ENCODE measurements around the gene CD300LG. TPM values are rescaled to one million over a fixed set of nuclear protein-coding genes. Genes with fewer than 3 reads are reported as not detected.

CD300LG gene
- total RNA-seq, 2 experiments from 2014 or later: not detected

- Histone ChIP-seq H4K20me1 (ENCODE audit: insufficient read depth, low read length) (no peaks in the 10 kb centered on the region), H3K9me3 (ENCODE audit: low read length) (no peaks in the 10 kb centered on the region), H3K79me2 (ENCODE audit: insufficient read depth, low read depth, low read length) (no peaks in the 10 kb centered on the region), H3K4me1 (ENCODE audit: insufficient read depth, low read length, poor library complexity, severe bottlenecking) (no peaks in the 10 kb centered on the region), H3K4me3 (ENCODE audit: low read depth, low read length, poor library complexity, severe bottlenecking) (no peak overlapping the region), H3K4me2 (ENCODE audit: low read length) (no peak overlapping the region), H3K36me3 (ENCODE audit: insufficient read depth, low read length) (no peaks in the 10 kb centered on the region), H2AFZ (ENCODE audit: low read length) (no peak overlapping the region), H3K9me2 (ENCODE audit: insufficient read depth, low read length) (no peaks in the 10 kb centered on the region), H3K27ac (ENCODE audit: low read depth, low read length, poor library complexity, severe bottlenecking) (no peak overlapping the region)
- BruUV-seq (replicated peaks): no TSS peak
- intact Hi-C loops (cut with micrococcal nuclease; ENCODE audit: unreplicated experiment): no loop called here
- POLR2A ChIA-PET: no interaction called here
- no peak for DNase-seq (ENCODE audit: low spot score)
- CTCF ChIA-PET (ENCODE audit: unreplicated experiment): no interaction called here
- TF ChIP-seq CTCF (conservative IDR thresholded peaks at IDR 0.05; ENCODE audit: low read length) (no peak), EZH2phosphoT487 (IDR thresholded peaks at IDR 0.05; ENCODE audit: borderline replicate concordance, low read depth, low read length) (no peak)
Observed at GRCh38 chr17:43874293-43874692, 27.3 kb downstream of the CD300LG start.

- no TSS peak for BruUV-seq (replicated peaks)
- ChIA-PET CTCF (ENCODE audit: unreplicated experiment) (no interaction called here), POLR2A (no interaction called here)
- Histone ChIP-seq H3K9me2 (ENCODE audit: insufficient read depth, low read length) (no peaks in the 10 kb centered on the region), H3K4me3 (ENCODE audit: low read depth, low read length, poor library complexity, severe bottlenecking) (no peak overlapping the region), H3K4me1 (ENCODE audit: insufficient read depth, low read length, poor library complexity, severe bottlenecking) (no peaks in the 10 kb centered on the region), H3K4me2 (ENCODE audit: low read length) (no peak overlapping the region), H2AFZ (ENCODE audit: low read length) (no peak overlapping the region), H4K20me1 (ENCODE audit: insufficient read depth, low read length) (no peaks in the 10 kb centered on the region), H3K9me3 (ENCODE audit: low read length) (no peaks in the 10 kb centered on the region), H3K27ac (ENCODE audit: low read depth, low read length, poor library complexity, severe bottlenecking) (no peak overlapping the region), H3K36me3 (ENCODE audit: insufficient read depth, low read length) (no peaks in the 10 kb centered on the region), H3K79me2 (ENCODE audit: insufficient read depth, low read depth, low read length) (no peaks in the 10 kb centered on the region)
- DNase-seq (ENCODE audit: low spot score): no peak
- TF ChIP-seq EZH2phosphoT487 (IDR thresholded peaks at IDR 0.05; ENCODE audit: borderline replicate concordance, low read depth, low read length): no peak
- no peak for TF ChIP-seq CTCF (conservative IDR thresholded peaks at IDR 0.05; ENCODE audit: low read length)
- intact Hi-C loops (cut with micrococcal nuclease; ENCODE audit: unreplicated experiment): no loop called here
Observed at GRCh38 chr17:43875476-43876147, 28.6 kb downstream of the CD300LG start.

- Histone ChIP-seq H3K36me3 (ENCODE audit: insufficient read depth, low read length) (no peaks in the 10 kb centered on the region), H2AFZ (ENCODE audit: low read length) (no peak overlapping the region), H3K79me2 (ENCODE audit: insufficient read depth, low read depth, low read length) (no peaks in the 10 kb centered on the region), H3K4me1 (ENCODE audit: insufficient read depth, low read length, poor library complexity, severe bottlenecking) (no peaks in the 10 kb centered on the region), H3K27ac (ENCODE audit: low read depth, low read length, poor library complexity, severe bottlenecking) (no peak overlapping the region), H3K9me3 (ENCODE audit: low read length) (no peaks in the 10 kb centered on the region), H3K4me3 (ENCODE audit: low read depth, low read length, poor library complexity, severe bottlenecking) (no peak overlapping the region), H4K20me1 (ENCODE audit: insufficient read depth, low read length) (no peaks in the 10 kb centered on the region), H3K4me2 (ENCODE audit: low read length) (no peak overlapping the region), H3K9me2 (ENCODE audit: insufficient read depth, low read length) (no peaks in the 10 kb centered on the region)
- TF ChIP-seq CTCF (conservative IDR thresholded peaks at IDR 0.05; ENCODE audit: low read length): no peak
- TF ChIP-seq EZH2phosphoT487 (IDR thresholded peaks at IDR 0.05; ENCODE audit: borderline replicate concordance, low read depth, low read length): no peak
- BruUV-seq (replicated peaks): no TSS peak
- ChIA-PET CTCF (ENCODE audit: unreplicated experiment) (interaction anchor here (0.6 kb wide), 1 partner anchor 47 kb away, joined by 3 read pairs; no protein-coding TSS in a partner anchor), POLR2A (interaction anchor here (0.6 kb wide), 1 partner anchor 156 kb away, joined by 4 read pairs; no protein-coding TSS in a partner anchor)
- intact Hi-C loops (cut with micrococcal nuclease; ENCODE audit: unreplicated experiment): no loop called here
- no peak for DNase-seq (ENCODE audit: low spot score)
Observed at GRCh38 chr17:43877031-43877430, 30.1 kb downstream of the CD300LG start.

Measured in OCI-LY7 (cell line).